Smooth muscle cell (in vitro differentiated cells): Measurements from ENCODE around the gene RNASEH2A. TPM values are rescaled to one million over a fixed set of nuclear protein-coding genes. Genes with fewer than 3 reads are reported as not detected.

Experiments used
- DNase-seq: peaks from one replicate; lab custom pipeline; 2025; ENCODE audit not compliant: unreplicated experiment; lab: John Stamatoyannopoulos, UW
- H2AFZ ChIP-seq: fragments of 200-600 bp; sonication (generic); 2 replicates; pipeline ENCODE4 v1.6.0; 2016; ENCODE audit warnings: antibody characterized with exemption, low read depth, mild to moderate bottlenecking
- H3F3A ChIP-seq: fragments of 200-600 bp; sonication (generic); 2 replicates; pipeline ENCODE4 v1.6.0; 2017; ENCODE audit warnings: antibody characterized with exemption, low read depth
- H3K27ac ChIP-seq: fragments of 200-600 bp; sonication (generic); 2 replicates; pipeline ENCODE4 v1.5.1; 2016; ENCODE audit warnings: low read depth, mild to moderate bottlenecking
- H3K27me3 ChIP-seq: fragments of 200-600 bp; sonication (generic); 2 replicates; pipeline ENCODE4 v1.6.1; 2016; ENCODE audit warnings: low read depth, mild to moderate bottlenecking
- H3K36me3 ChIP-seq: fragments of 200-600 bp; sonication (generic); 2 replicates; pipeline ENCODE4 v1.5.1; 2016; ENCODE audit warnings: low read depth
- H3K4me1 ChIP-seq: fragments of 200-600 bp; sonication (generic); 2 replicates; pipeline ENCODE4 v1.5.1; 2016; ENCODE audit warnings: low read depth
- H3K4me2 ChIP-seq: fragments of 200-600 bp; sonication (generic); 2 replicates; pipeline ENCODE4 v1.6.0; 2016; ENCODE audit warnings: mild to moderate bottlenecking
- H3K4me3 ChIP-seq: fragments of 200-600 bp; sonication (generic); 2 replicates; pipeline ENCODE4 v1.5.1; 2016; ENCODE audit warnings: mild to moderate bottlenecking
- H3K79me2 ChIP-seq: fragments of 200-600 bp; sonication (generic); 2 replicates; pipeline ENCODE4 v1.6.0; 2016; ENCODE audit warnings: low read depth, mild to moderate bottlenecking
- H3K9ac ChIP-seq: fragments of 200-600 bp; sonication (generic); 2 replicates; pipeline ENCODE4 v1.6.0; 2016; ENCODE audit warnings: low read depth
- H3K9me3 ChIP-seq: fragments of 200-600 bp; sonication (generic); replicated peaks from 2 replicates; pipeline ENCODE4 v1.5.1; 2016; ENCODE audit warnings: low read depth
- H4K20me1 ChIP-seq: fragments of 200-600 bp; sonication (generic); 2 replicates; pipeline ENCODE4 v1.6.0; 2016; ENCODE audit warnings: low read depth
- WGBS: methylation state at CpG from one replicate; pipeline ENCODE4 v1.1.7; 2016; ENCODE audit warnings: low lambda C conversion rate; 5-methylcytosine and 5-hydroxymethylcytosine counted together
- polyA plus RNA-seq: library from polyadenylated mRNA; unstranded; fragments of >200 nt; fragmentation: Nextera tagmentation; extraction: Ambion mirVana; gene quantifications from 2 replicates; pipeline ENCODE4 v1.2.1, GENCODE V29; 2016
- total RNA-seq: library from RNA; depleted of rRNA; stranded (reverse); fragments of >200 nt; gene quantifications from 2 replicates; pipeline ENCODE4 v1.2.3, GENCODE V29; 2014
- TF ChIP-seq, protein P1 (sequence below): fragments of 200-600 bp; sonication (generic); IDR thresholded peaks from 2 replicates; pipeline ENCODE4 v1.5.1; 2017; ENCODE audit warnings: borderline replicate concordance, mild to moderate bottlenecking, antibody characterized with exemption; ENCODE audit not compliant: insufficient read depth, poor library complexity, severe bottlenecking

Gene RNASEH2A
- total and polyA plus RNA-seq, 2 experiments from 2014 or later = 15.7 to 34.9 TPM

DNA sequence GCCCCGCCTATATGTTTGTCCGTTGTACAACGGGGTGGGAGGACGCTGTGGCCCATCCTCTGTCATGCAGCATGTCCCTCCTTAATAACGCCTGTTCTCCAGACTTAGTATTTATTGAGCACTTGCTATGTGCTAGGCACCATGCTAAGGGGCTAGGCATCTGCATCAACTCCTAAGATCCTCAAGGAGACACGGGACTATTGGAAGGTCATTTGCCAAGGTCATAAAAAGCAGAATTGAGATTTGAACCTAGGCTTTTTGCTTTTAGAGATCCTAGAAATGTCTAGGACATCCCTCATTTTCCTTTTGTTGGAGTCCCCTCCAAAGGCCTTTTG lies 30.1 kb downstream of the RNASEH2A start:
- Histone ChIP-seq H3K9ac (no peak overlapping the region), H3K4me2 (no peak overlapping the region), H3F3A (peaks cover 13% of the 10 kb centered on the region), H3K79me2 (no peaks in the 10 kb centered on the region), H3K4me3 (no peak overlapping the region), H4K20me1 (peaks cover 3% of the 10 kb centered on the region), H3K4me1 (peaks cover 6% of the 10 kb centered on the region), H2AFZ (no peak overlapping the region), H3K9me3 (no peaks in the 10 kb centered on the region), H3K27ac (no peak overlapping the region), H3K27me3 (peaks cover 69% of the 10 kb centered on the region), H3K36me3 (no peaks in the 10 kb centered on the region)
- DNase-seq = no peak
- TF ChIP-seq, protein P1, sequence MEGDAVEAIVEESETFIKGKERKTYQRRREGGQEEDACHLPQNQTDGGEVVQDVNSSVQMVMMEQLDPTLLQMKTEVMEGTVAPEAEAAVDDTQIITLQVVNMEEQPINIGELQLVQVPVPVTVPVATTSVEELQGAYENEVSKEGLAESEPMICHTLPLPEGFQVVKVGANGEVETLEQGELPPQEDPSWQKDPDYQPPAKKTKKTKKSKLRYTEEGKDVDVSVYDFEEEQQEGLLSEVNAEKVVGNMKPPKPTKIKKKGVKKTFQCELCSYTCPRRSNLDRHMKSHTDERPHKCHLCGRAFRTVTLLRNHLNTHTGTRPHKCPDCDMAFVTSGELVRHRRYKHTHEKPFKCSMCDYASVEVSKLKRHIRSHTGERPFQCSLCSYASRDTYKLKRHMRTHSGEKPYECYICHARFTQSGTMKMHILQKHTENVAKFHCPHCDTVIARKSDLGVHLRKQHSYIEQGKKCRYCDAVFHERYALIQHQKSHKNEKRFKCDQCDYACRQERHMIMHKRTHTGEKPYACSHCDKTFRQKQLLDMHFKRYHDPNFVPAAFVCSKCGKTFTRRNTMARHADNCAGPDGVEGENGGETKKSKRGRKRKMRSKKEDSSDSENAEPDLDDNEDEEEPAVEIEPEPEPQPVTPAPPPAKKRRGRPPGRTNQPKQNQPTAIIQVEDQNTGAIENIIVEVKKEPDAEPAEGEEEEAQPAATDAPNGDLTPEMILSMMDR = no peak
- 16% methylated on average over 6 of the region's 6 CpGs for WGBS

GRCh38 chr19:12837225-12837624 lies 30.8 kb downstream of the RNASEH2A start:
- Histone ChIP-seq H3K4me2 (no peak overlapping the region), H3K27me3 (peaks cover 69% of the 10 kb centered on the region)

GRCh38 chr19:12838182-12838885 lies 31.9 kb downstream of the RNASEH2A start, which contains the start of gene MAST1:
MAST1 (plus strand) TSS chr19:12838515; CDS start chr19:12838573, 58 bp downstream.
- H3K4me2 ChIP-seq = peak within 1 kb of the TSS; percentile 87
- peak within 1 kb of the TSS; percentile 47 for H3K4me3 ChIP-seq
- H2AFZ ChIP-seq = no peak within 1 kb of the TSS
- no peak for DNase-seq
- no peaks in the 10 kb centered on the region for H4K20me1 ChIP-seq
- peaks cover 8% of the 10 kb centered on the region for H3K4me1 ChIP-seq
- peaks cover 13% of the 10 kb centered on the region for H3F3A ChIP-seq
- no peaks in the 10 kb centered on the region for H3K36me3 ChIP-seq
- no peak within 1 kb of the TSS for H3K27ac ChIP-seq
- peaks cover 65% of the 10 kb centered on the region for H3K27me3 ChIP-seq
- 1% methylated on average over 20 of the region's 69 CpGs for WGBS
- TF ChIP-seq, protein P1 = peak; percentile 49
- no peak within 1 kb of the TSS for H3K9ac ChIP-seq
- no peaks in the 10 kb centered on the region for H3K79me2 ChIP-seq
- no peaks in the 10 kb centered on the region for H3K9me3 ChIP-seq

More at GRCh38 chr19:12837225-12837624, 30.8 kb downstream of the RNASEH2A start:
- Histone ChIP-seq H3K4me1 (peaks cover 8% of the 10 kb centered on the region), H2AFZ (no peak overlapping the region), H3K4me3 (no peak overlapping the region), H3F3A (peaks cover 13% of the 10 kb centered on the region), H3K27ac (no peak overlapping the region), H3K79me2 (no peaks in the 10 kb centered on the region), H3K9me3 (no peaks in the 10 kb centered on the region), H4K20me1 (peaks cover 3% of the 10 kb centered on the region), H3K36me3 (no peaks in the 10 kb centered on the region), H3K9ac (no peak overlapping the region)
- no peak for DNase-seq
- TF ChIP-seq, protein P1 = no peak
- 72% methylated on average over 4 of the region's 4 CpGs for WGBS
